Measurements from ENCODE around the gene GAS6.
"Not testable (repeated sequence)": the region's sequence is repeated elsewhere in the genome, so short reads cannot be mapped to it uniquely, and the experiment has no call there.

The GAS6 gene

GRCh38 chr13:113803409-113804016 lies 60.4 kb downstream of the GAS6 start:
- intact Hi-C loops (cut with DNase I): no loop called here
- peak in 3 of 10 donors; percentile 35 to 64 (median 41) for DNase-seq

GRCh38 chr13:113802761-113803160 lies 61.1 kb downstream of the GAS6 start:
- peak in 3 of 10 donors; percentile 70 to 77 (median 76) for DNase-seq
- intact Hi-C loops (cut with DNase I): no loop called here

DNA sequence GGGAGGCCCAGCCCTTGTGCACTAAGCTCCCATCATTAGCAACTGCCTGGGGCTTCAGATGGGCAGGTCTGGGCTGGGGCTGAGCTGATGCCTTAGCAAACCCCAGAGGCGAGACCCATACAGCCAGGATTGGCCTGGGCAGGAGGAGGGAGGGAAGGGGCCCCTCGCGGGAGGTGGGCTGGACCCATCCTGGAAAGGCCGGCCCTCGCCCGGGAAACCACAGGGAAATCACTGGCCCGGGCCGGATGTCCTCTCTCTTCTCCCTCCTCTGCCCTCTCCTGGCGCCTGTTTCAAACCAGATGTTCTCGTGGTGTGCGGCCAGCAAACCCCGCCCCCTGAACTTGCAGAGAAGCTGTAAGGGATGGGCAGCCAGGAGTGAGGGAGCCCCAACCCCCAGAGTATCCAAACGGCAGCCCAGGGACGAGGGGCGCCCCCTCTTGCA lies 61.8 kb downstream of the GAS6 start:
- DNase-seq: peak in 3 of 10 donors; percentile 66 to 78 (median 67)
- intact Hi-C loops (cut with DNase I): no loop called here

- intact Hi-C loops (cut with DNase I): no loop called here
Measured at GRCh38 chr13:113801289-113801961, 62.5 kb downstream of the GAS6 start.

GRCh38 chr13:113800576-113800926 lies 63.3 kb downstream of the GAS6 start:
- intact Hi-C loops (cut with DNase I): no loop called here

More at GRCh38 chr13:113801289-113801961, 62.5 kb downstream of the GAS6 start:
- DNase-seq: peak in 3 of 10 donors; percentile 60 to 84 (median 76)

DNA sequence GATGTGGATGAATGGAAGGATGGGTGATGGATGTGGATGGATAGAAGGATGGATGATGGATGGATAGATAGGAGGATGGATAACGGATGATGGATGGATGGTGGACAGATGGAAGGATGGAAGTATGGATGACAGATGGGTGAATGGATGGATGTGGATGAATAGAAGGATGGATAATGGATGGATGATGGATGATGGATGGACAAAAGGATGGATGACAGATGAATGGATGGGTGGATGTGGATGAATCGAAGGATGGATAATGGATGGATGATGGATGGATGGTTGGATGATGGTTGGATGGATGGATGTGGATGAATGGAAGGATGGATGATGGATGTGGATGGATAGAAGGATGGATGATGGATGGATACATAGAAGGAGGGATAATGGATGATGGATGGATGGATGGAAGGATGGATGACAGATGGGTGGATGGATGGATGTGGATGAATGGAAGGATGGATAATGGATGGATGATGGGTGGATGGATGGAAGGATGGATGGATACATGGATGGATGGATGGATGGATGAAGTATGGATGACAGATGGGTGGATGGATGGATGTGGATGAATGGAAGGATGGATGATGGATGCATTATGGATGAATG lies 65.6 kb downstream of the GAS6 start:
- intact Hi-C loops (cut with DNase I): no loop called here
- DNase-seq: no peak

More at GRCh38 chr13:113800576-113800926, 63.3 kb downstream of the GAS6 start:
- DNase-seq: peak in 3 of 10 donors; percentile 58 to 75 (median 65)

DNA sequence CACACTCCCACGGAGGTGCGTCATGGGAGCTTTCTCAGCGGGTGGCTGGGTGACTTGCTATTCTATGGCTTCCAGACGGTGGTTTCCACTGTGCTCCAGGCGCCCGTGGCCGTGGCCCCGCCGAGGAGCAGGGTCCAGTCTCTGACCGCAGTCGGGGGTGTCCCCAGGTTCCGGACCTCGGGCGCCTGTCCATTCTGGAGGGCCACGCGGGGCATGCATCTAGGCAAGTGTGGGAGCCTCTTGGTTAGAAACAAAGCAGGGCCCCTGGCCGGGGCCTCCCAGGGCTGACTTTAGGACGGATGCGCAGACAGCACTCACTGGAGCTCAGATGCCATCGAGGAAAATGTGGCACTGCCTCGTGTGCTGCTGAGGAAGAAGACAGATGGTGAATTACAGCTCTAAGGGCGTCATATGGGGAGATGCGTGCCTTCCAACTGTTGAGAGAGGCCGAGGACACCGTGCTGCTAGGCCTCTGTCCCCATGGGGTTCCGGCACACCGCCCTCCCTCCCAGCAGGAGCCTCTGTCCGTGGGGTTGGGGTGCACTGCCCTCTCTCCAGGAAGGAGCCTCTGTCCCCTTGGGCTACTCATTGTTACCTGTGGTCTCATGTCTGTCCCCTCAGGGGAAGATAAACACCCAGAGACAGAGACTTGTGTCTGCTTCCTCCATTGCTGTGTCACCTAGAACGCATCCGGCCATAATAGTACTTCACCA lies 66.8 kb downstream of the GAS6 start:
- peak in 4 of 10 donors; percentile 5 to 85 (median 66) for DNase-seq
- intact Hi-C loops (cut with DNase I): no loop called here

DNA sequence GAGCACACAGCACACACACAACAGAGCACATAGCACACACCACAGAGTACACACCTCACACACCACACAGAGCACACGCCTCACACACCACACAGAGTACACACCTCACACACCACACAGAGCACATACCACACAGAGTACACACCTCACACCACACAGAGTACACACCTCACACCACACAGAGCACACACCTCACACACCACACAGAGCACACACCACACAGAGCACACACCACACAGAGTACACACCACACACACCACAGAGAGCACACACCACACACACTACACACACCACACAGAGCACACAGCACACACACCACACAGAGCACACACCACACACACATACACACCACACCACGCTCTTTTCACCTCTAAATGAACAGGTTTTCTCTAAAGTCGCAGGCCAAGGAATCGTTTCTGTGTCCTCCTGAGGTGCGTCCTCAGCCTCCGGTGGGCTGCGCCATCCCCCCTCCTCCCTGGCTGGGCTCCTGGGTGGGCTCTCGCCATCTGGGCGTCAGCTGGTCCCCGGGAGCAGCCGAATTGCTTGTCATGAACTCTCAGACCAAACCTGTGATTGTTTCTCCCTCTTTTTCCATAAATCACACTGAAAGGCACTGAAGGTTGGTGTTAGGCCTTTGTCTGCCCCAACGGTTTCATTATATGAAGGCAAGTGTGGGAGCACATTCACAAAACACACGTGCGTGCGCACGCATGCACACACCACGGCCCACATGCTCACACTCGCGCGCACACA lies 67.5 kb downstream of the GAS6 start:
- intact Hi-C loops (cut with DNase I): no loop called here
- DNase-seq: peak in 4 of 10 donors; percentile 2 to 61 (median 45)

DNA sequence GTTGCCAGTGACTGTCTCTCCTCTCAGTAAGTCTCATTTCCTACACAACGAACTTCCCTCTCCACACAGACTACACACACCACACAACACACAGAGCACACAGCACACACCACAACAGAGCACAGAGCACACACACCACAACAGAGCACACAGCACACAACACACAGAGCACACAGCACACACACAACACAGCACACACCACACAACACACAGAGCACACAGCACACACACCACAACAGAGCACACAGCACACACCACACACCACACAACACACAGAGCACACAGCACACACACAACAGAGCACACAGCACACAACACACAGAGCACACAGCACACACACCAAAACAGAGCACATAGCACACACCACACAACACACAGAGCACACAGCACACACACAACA lies 68.5 kb downstream of the GAS6 start:
- intact Hi-C loops (cut with DNase I): not testable (repeated sequence)
- peak in 1 of 10 donors; percentile 3 for DNase-seq

DNA sequence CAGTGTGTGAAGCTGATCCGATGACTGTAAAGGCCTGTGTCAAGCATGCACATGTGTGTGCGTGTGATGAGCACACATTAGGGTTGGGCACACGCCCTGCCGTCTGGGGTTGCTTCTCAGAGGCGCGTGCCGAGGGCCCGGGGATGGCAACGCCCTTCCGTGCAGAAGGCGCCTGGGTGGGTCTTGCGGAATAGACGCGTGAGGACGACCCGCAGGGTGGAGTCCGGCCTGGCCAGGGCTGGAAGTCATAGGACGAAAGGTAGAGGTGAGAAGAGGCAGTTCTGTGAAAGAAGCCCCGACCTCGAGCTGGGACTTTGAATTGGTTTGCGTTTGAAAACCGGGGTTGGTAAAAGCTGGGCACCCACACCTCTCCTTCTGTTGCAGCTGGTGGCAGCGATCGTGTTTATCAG lies 69.1 kb downstream of the GAS6 start:
- DNase-seq: peak in 4 of 10 donors; percentile 5 to 86 (median 59)
- intact Hi-C loops (cut with DNase I): no loop called here

DNA sequence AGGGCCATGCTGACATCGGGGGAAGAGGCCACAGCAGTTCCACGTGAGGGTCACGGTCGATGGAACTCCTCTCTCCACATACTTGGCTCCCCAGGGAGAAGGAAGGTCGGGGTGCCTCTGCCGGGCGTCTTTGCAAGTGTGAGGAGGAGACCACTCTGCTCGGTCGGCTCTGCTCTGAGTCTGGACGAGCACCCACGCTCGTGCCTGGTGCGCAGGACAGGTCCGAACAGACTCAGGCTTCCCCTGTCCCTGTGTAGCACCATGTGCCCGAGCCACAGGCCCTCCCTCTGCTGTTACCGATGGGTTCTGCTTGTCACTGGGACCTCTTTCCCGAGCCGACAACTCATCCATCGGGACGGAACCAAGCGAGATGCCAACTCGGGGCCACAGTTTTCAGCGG lies 69.8 kb downstream of the GAS6 start:
- DNase-seq: peak in 2 of 10 donors; percentile 60 to 63
- intact Hi-C loops (cut with DNase I): no loop called here

- peak in 2 of 10 donors; percentile 50 to 63 for DNase-seq
- intact Hi-C loops (cut with DNase I): no loop called here
Measured at GRCh38 chr13:113793718-113794085, 70.2 kb downstream of the GAS6 start.

- intact Hi-C loops (cut with DNase I): no loop called here
- peak in 3 of 10 donors; percentile 6 to 76 (median 66) for DNase-seq
Measured at GRCh38 chr13:113792886-113793717, 70.8 kb downstream of the GAS6 start.

DNA sequence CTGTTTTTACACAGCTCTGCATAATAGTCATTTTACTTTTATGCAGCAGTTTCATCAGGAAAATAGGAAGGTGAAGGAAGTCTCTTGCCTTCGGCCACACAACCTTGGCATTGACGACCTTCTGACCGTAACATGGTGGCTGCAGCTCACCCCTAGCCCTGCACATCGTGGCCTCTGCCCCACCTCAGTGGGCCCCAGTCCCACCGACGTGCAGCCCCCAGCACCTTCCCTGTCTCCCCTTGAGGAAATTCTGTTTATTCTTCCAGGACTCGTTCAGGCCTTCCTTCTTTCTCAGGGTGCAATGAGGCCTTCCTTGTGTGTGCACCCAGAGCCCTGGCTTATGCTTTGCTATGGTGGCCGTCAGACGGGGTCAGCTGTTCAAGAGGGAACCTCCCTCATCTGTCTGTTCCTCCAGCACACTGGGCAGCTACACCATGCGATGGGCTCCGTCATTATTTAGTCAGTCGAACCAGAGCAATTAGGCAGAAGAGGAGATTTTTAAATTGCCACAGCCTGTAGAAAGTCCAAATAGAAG lies 71.6 kb downstream of the GAS6 start:
- intact Hi-C loops (cut with DNase I): no loop called here
- DNase-seq: peak in 2 of 10 donors; percentile 22 to 56

GRCh38 chr13:113791761-113792160 lies 72.1 kb downstream of the GAS6 start:
- intact Hi-C loops (cut with DNase I): no loop called here
- peak in 2 of 10 donors; percentile 33 to 72 for DNase-seq

GRCh38 chr13:113791226-113791625 lies 72.7 kb downstream of the GAS6 start:
- intact Hi-C loops (cut with DNase I): no loop called here
- DNase-seq: peak in 2 of 10 donors; percentile 46 to 65

DNA sequence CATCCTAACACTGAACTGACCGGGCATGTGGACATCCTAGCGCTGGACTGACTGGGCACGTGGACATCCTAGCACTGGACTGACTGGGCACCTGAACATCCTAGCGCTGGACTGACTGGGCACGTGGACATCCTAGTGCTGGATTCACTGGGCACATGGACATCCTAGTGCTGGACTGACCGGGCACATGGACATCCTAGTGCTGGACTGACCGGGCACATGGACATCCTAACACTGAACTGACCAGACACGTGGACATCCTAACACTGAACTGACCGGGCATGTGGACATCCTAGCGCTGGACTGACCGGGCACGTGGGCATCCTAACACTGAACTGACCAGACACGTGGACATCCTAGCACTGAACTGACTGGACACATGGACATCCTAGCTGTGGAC lies 73.9 kb downstream of the GAS6 start:
- DNase-seq: peak in 2 of 10 donors; percentile 2 to 34
- intact Hi-C loops (cut with DNase I): not testable (repeated sequence)

DNA sequence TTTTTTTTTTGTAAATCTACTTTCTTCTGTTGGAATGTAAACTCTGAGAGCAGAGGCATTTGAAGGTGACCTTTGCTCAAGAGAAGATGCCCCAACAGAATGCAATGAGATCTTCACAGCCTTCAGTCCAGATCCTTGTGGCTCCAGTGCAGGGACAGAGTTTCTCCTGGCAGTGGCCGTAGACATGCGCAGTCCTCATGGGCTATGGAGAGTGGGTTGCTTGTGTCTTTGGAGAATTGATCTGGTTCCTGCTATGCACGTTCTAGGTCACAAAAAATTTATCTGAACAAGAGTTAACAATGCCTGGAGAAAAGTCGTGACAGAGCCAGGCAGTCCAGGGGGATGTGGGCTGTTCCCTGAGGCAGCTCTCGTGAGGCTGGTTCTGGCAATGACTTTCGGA lies 74.7 kb downstream of the GAS6 start:
- intact Hi-C loops (cut with DNase I): no loop called here
- DNase-seq: peak in 1 of 10 donors; percentile 28

All from posterior cingulate gyrus (tissue), 11 donors.